HG03575 (cell line): ENCODE measurements around the gene SNRNP40.
A peak's percentile ranks its signal among the peaks of the same experiment; 100 is the strongest.

ENCODE experiments used
- ATAC-seq: cut with Tn5 transposase; IDR thresholded peaks from one replicate; pipeline ENCODE4 v1.9.1; 2021; ENCODE audit not compliant: unreplicated experiment, insufficient number of reproducible peaks, low FRiP score; ENCODE audit errors: extremely low read depth

Gene SNRNP40

GRCh38 chr1:31296486-31297276 lies at the start of gene SNRNP40, which contains the start of gene ZCCHC17:
SNRNP40 (minus strand) TSS chr1:31296788; CDS start chr1:31296751, 37 bp downstream.
ZCCHC17 (plus strand) TSS chr1:31297032; CDS start chr1:31310099, 13,067 bp downstream.
- peak; percentile 92 for ATAC-seq

- no peak for ATAC-seq
Measured at GRCh38 chr1:31345635-31346034, 49.0 kb upstream of the SNRNP40 start.

GRCh38 chr1:31344503-31344902 lies 47.9 kb upstream of the SNRNP40 start:
- ATAC-seq: no peak

GRCh38 chr1:31336687-31337467 lies 40.3 kb upstream of the SNRNP40 start:
- no peak for ATAC-seq

- ATAC-seq: no peak
Measured at GRCh38 chr1:31335007-31335406, 38.4 kb upstream of the SNRNP40 start.

GRCh38 chr1:31327381-31327780 lies 30.8 kb upstream of the SNRNP40 start:
- no peak for ATAC-seq

- no peak for ATAC-seq
Measured at GRCh38 chr1:31326461-31326860, 29.9 kb upstream of the SNRNP40 start.

- no peak for ATAC-seq
Measured at GRCh38 chr1:31324992-31325391, 28.4 kb upstream of the SNRNP40 start.

- ATAC-seq: no peak
Measured at GRCh38 chr1:31324093-31324492, 27.5 kb upstream of the SNRNP40 start.

GRCh38 chr1:31318146-31318545 lies 21.6 kb upstream of the SNRNP40 start:
- ATAC-seq: no peak

GRCh38 chr1:31315902-31316301 lies 19.3 kb upstream of the SNRNP40 start:
- ATAC-seq: no peak

GRCh38 chr1:31310198-31310597 lies 13.6 kb upstream of the SNRNP40 start:
- ATAC-seq: no peak

- ATAC-seq: no peak
Measured at GRCh38 chr1:31308036-31308435, 11.4 kb upstream of the SNRNP40 start.

- ATAC-seq: no peak
Measured at GRCh38 chr1:31306278-31306677, 9.7 kb upstream of the SNRNP40 start.

- no peak for ATAC-seq
Measured at GRCh38 chr1:31302709-31303441, 6.3 kb upstream of the SNRNP40 start.

GRCh38 chr1:31300193-31300592 lies 3.6 kb upstream of the SNRNP40 start:
- ATAC-seq: no peak

- ATAC-seq: no peak
Measured at GRCh38 chr1:31299365-31299764, 2.8 kb upstream of the SNRNP40 start.

GRCh38 chr1:31297277-31298247 lies 974 bp upstream of the SNRNP40 start:
- no peak for ATAC-seq
